HG03175 (cell line): ENCODE measurements around the gene ASPM.
"Not testable (repeated sequence)": the region's sequence is repeated elsewhere in the genome, so short reads cannot be mapped to it uniquely, and the experiment has no call there.

Experiments used
- ATAC-seq: cut with Tn5 transposase; IDR thresholded peaks from one replicate; pipeline ENCODE4 v1.9.1; 2021; ENCODE audit warnings: mild to moderate bottlenecking, moderate library complexity; ENCODE audit not compliant: unreplicated experiment

ASPM gene

GRCh38 chr1:197144570-197145325, 1.7 kb downstream of the ASPM start:
- ATAC-seq: no peak

- ATAC-seq: no peak
Observed at GRCh38 chr1:197143276-197143675, 3.2 kb downstream of the ASPM start.

DNA sequence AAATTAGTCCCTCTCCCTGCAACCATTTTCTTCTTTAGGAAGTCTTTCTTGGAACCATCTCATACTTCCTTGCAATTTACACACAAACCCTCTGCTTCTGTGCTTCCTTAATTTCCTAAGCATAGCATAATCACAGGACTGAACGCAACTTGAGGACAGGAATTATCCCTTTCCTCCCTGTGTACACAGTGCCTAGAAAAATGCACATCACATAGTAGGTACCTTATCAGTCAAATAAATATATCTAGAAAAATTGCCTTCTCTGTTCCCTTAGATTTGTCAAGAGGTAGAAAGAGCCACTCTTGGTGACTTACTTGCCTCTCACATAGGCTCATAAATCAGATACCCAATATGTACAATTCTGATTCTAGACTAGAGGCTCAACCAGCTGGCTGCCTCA, 4.9 kb downstream of the ASPM start:
- ATAC-seq: no peak

- ATAC-seq: no peak
Observed at GRCh38 chr1:197140121-197140520, 6.3 kb downstream of the ASPM start.

- ATAC-seq: no peak
Observed at GRCh38 chr1:197139169-197139568, 7.3 kb downstream of the ASPM start.

DNA sequence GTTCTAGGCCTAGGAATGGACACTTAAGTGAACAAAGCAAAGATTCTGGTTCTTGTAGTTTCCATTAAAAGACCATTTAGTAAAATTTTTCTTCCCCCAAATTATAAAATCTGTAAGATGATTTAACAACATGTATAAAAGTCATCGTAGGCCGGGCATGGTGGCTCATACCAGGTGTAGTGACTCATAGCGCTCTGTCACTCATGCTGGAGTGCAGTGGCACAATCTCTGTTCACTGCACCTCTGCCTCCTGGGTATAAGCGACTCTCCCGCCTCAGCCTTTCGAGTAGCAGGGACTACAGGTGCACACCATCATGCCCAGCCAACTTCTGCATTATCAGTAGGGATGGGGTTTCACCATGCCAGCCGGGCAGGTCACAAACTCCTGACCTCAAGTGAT, 9.1 kb downstream of the ASPM start:
- ATAC-seq: no peak

GRCh38 chr1:197130677-197131304, 15.7 kb downstream of the ASPM start:
- no peak for ATAC-seq

DNA sequence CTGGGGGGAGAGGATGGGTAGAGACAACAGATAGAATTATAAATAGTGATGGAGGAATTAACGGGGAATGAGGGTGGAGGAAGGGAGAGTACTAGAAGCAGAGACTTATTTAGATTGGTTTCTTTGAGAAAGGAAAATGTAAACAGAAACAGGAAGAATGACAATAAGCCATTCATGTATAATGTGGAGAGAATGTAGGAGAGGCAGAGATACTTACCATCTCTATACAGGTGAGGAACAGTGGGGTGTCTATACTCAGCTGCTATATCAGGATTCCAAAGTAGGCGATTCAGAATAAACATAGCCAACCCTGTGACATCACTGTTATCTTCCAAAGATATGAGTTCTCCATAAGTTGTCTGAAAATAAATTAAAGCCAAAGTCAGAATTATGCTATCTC, 16.8 kb downstream of the ASPM start:
- ATAC-seq: no peak

DNA sequence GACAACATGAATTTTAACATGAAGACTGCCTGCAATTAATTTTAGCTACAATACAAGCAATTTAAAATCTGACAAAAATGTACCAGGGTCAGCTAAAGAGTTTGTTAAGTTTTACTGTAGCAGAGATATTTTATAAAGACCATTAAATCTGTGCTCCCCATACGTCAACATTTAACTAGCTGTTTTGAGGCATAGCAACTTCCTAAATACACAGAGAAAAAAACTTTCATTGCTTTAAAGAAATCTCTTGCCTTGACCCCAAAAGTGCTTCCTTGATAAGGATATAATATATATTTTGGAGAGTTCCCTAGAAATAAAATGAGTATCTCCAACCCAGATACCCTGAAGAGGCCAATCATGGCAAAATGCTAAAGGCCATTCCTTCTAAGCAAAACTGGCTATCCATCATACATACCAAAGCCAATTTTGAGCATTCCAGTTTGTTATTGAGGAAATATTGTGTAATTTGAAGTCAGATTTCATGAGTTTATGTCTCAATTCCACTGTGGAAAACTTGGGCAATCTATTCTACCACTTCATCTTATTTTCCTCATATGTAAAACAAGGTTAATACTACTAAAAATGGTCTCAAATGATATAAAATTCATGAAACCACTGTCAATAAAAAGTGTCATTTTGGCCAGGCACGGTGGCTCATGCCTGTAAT, 19.1 kb downstream of the ASPM start:
- ATAC-seq: no peak

DNA sequence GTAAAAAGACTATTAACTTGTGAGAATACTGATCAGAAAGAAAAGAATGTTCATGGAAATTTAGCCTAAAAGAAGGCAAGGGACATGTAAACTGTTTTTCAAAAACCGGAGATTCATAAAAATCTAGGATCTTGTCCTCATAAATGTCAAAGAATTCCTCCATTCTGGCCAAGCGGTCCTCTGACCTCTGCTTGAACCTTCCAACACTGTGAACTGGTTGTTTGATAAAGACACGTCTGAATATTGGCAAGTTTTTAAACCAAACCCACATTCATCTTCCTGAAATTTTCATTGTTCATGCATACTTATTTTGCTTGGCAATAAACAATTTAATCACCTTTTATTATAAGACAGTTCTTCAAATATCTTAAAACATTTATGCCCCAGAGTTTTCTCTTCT, 19.8 kb downstream of the ASPM start:
- no peak for ATAC-seq

- ATAC-seq: no peak
Observed at GRCh38 chr1:197124376-197124775, 22.1 kb downstream of the ASPM start.

GRCh38 chr1:197116156-197116555, 30.3 kb downstream of the ASPM start:
- no peak for ATAC-seq

DNA sequence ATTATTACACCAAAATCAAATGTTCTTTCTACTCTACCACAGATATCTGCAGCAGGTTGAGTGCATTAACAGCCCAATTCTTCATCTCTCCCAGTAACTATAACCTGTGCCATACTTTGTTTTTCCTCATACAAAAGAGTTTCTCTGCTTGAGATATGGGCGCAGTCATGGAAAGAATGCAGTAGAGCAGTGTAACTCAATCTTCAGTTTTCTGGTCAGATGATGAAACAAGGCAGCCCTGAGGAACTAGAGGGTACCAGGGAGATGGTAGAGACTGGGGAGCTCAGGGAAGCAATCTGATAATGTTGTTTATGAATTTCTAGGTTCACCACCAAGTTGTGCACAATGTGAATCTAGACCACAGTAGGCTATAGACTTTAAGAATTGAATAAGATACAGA, 39.6 kb downstream of the ASPM start:
- ATAC-seq: no peak

DNA sequence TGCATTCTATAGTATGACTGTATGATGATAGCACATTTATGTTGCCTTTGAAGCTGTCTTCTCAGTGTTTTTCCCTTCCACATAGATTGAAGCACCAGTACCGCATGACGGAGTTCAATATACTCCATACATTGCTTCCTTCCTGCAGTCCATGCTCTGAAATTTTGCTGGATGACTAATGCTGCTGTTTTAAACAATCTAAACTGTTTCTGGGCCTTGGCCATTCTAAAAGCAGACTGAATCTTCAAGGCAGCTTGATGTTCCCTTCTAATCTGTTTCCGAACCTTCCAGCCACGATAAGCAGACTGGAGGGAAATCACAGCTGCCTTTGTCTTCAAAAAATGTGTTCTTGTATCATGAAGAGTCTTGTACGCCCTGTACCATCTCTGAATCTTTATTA, 43.2 kb downstream of the ASPM start:
- no peak for ATAC-seq

- ATAC-seq: no peak
Observed at GRCh38 chr1:197101978-197102377, 44.5 kb downstream of the ASPM start.

GRCh38 chr1:197100677-197101076, 45.8 kb downstream of the ASPM start:
- no peak for ATAC-seq

DNA sequence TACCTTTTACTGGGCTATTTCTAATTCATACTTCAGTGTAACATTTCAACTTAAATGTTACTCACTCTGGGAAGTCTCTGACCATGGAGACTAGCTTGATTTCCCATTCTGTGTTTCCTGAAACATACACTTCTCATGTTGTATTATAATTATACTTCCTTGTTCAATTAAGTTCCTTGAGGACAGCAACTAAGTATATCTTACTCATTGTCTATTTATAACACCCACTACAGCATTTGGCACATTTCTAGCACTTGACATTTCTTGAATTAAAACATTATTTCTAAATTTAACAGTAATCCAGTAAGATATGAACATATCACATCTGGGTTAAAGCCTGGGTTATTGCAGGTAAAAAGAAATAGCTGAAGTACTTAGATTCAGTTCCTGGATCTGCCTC, 47.0 kb downstream of the ASPM start:
- ATAC-seq: no peak

GRCh38 chr1:197096971-197097370, 49.5 kb downstream of the ASPM start:
- ATAC-seq: not testable (repeated sequence)

GRCh38 chr1:197096137-197096536, 50.3 kb downstream of the ASPM start:
- no peak for ATAC-seq

GRCh38 chr1:197093226-197093885, 53.1 kb downstream of the ASPM start:
- ATAC-seq: no peak

DNA sequence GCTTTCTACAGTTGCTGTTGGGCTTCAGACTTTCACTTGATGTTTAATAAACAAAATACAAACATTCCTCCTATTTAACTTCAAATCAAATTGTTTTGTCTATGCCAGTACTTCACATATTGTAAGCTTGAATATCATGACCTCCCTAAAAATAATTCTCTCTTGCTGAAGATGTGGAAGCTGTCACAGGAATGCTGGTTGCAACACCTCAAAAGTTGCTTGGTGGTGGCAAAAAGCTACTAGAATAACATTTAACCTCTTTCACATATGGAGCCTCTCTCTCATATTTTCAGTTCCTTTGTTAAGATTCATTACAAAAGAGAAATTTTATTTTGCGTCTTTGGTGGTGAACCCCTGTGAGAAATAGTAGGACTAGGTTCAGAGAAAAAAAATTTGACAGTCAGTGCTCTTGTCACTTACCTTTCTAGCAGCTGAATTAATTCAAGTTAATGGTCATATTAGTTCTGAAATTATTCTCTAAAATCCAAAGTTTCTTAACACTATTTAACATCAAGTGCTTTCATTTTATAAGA, 53.9 kb downstream of the ASPM start:
- ATAC-seq: no peak
